Liver (tissue), 9 donors: ENCODE results near the gene NEK6. TPM values are rescaled to one million over a fixed set of nuclear protein-coding genes. Genes with fewer than 3 reads are reported as not detected.

ENCODE experiments used
- DNase-seq: peaks from one replicate; pipeline ENCODE4 v3.0.0-alpha.2; 2017; ENCODE audit warnings: low spot score
- H3K27ac ChIP-seq, 2 donors: one replicate each; pipeline ENCODE4 v1.7.0; 2013; ENCODE audit warnings: inconsistent platforms in 2 of 2, low read length in 2 of 2, control low read depth in 1 of 2, low read depth in 1 of 2, mild to moderate bottlenecking in 1 of 2
- H3K27me3 ChIP-seq, 4 donors: one replicate each; pipeline versions ENCODE4 v1.6.1 to v1.7.0; 2013; ENCODE audit warnings: low read length in 3 of 4, inconsistent platforms in 1 of 4, mild to moderate bottlenecking in 1 of 4, moderate library complexity in 1 of 4; ENCODE audit not compliant: control insufficient read depth in 4 of 4, insufficient read depth in 4 of 4
- H3K36me3 ChIP-seq, 4 donors: one replicate each; pipeline versions ENCODE4 v1.6.1 to v1.7.0; 2013; ENCODE audit warnings: low read length in 3 of 4, mild to moderate bottlenecking in 3 of 4, low read depth in 1 of 4, moderate library complexity in 1 of 4; ENCODE audit not compliant: control insufficient read depth in 4 of 4, insufficient read depth in 3 of 4
- H3K4me1 ChIP-seq, 4 donors: one replicate each; pipeline versions ENCODE4 v1.6.1 to v1.7.0; 2013; ENCODE audit warnings: low read length in 3 of 4, mild to moderate bottlenecking in 3 of 4, moderate library complexity in 1 of 4; ENCODE audit not compliant: control insufficient read depth in 4 of 4, insufficient read depth in 4 of 4
- H3K4me3 ChIP-seq, 3 donors: one replicate each; pipeline versions ENCODE4 v1.6.1 to v1.7.0; 2013; ENCODE audit warnings: low read length in 3 of 3, control low read depth in 1 of 3, low read depth in 1 of 3, mild to moderate bottlenecking in 1 of 3
- H3K9ac ChIP-seq, 2 donors: one replicate each; pipeline ENCODE4 v1.7.0; 2013; ENCODE audit warnings: low read length in 2 of 2, mild to moderate bottlenecking in 2 of 2, moderate library complexity in 2 of 2, control low read depth in 1 of 2, low read depth in 1 of 2
- H3K9me3 ChIP-seq, 4 donors: one replicate each; pipeline versions ENCODE4 v1.6.1 to v1.7.0; 2013; ENCODE audit warnings: low read length in 3 of 4; ENCODE audit not compliant: control insufficient read depth in 4 of 4
- EGR1 ChIP-seq, 2 donors: IDR thresholded peaks; 2 replicates each; pipeline ENCODE4 v1.6.1; 2016 to 2018; ENCODE audit warnings: antibody characterized with exemption in 2 of 2, low read depth in 2 of 2
- FOXA1 ChIP-seq: IDR thresholded peaks from 2 replicates; pipeline ENCODE4 v1.6.1; 2016; ENCODE audit warnings: antibody characterized with exemption
- FOXA2 ChIP-seq: IDR thresholded peaks from 2 replicates; pipeline ENCODE4 v1.6.1; 2016; ENCODE audit warnings: antibody characterized with exemption
- GABPA ChIP-seq, 2 donors: IDR thresholded peaks in 1 of 2; conservative IDR thresholded peaks in 1 of 2; 2 replicates each; pipeline ENCODE4 v1.6.1; 2016; ENCODE audit warnings: antibody characterized with exemption in 2 of 2, mild to moderate bottlenecking in 1 of 2, moderate library complexity in 1 of 2
- HNF4A ChIP-seq, 2 donors: conservative IDR thresholded peaks; 2 replicates each; pipeline ENCODE4 v1.6.1; 2016; ENCODE audit warnings: antibody characterized with exemption in 2 of 2, mild to moderate bottlenecking in 2 of 2
- HNF4G ChIP-seq: IDR thresholded peaks from 2 replicates; pipeline ENCODE4 v1.6.1; 2016; ENCODE audit warnings: antibody characterized with exemption
- JUND ChIP-seq, 2 donors: IDR thresholded peaks; 2 replicates each; pipeline ENCODE4 v1.6.1; 2016; ENCODE audit warnings: antibody characterized with exemption in 2 of 2
- NR2F2 ChIP-seq: IDR thresholded peaks from 2 replicates; pipeline ENCODE4 v1.6.1; 2016; ENCODE audit warnings: antibody characterized with exemption
- RAD21 ChIP-seq, 2 donors: IDR thresholded peaks; 2 replicates each; pipeline ENCODE4 v1.6.1; 2016; ENCODE audit warnings: antibody characterized with exemption in 2 of 2, mild to moderate bottlenecking in 2 of 2
- RXRA ChIP-seq, 2 donors: IDR thresholded peaks; 2 replicates each; pipeline ENCODE4 v1.6.1; 2017 to 2018; ENCODE audit warnings: antibody characterized with exemption in 2 of 2, mild to moderate bottlenecking in 1 of 2
- SP1 ChIP-seq: IDR thresholded peaks from 2 replicates; pipeline ENCODE4 v1.6.1; 2018; ENCODE audit warnings: antibody characterized with exemption, mild to moderate bottlenecking
- TAF1 ChIP-seq: conservative IDR thresholded peaks from 2 replicates; pipeline ENCODE4 v1.6.1; 2016; ENCODE audit warnings: antibody characterized with exemption, mild to moderate bottlenecking
- YY1 ChIP-seq: IDR thresholded peaks from 2 replicates; pipeline ENCODE4 v1.6.1; 2016; ENCODE audit warnings: antibody characterized with exemption, mild to moderate bottlenecking
- WGBS: extraction: QIAGEN DNeasy Blood & Tissue Kit; methylation state at CpG from one replicate; pipeline ENCODE4 v1.1.7; 2013; 5-methylcytosine and 5-hydroxymethylcytosine counted together
- polyA plus RNA-seq, 2 donors: library from polyadenylated mRNA; stranded (reverse) in 1 of 2; unstranded in 1 of 2; fragments of 200-250 nt in 1 of 2; fragments of >200 nt in 1 of 2; fragmentation: Nextera tagmentation in 1 of 2; extraction: Ambion mirVana in 1 of 2; gene quantifications; one replicate each; pipeline versions ENCODE4 v1.2.1 to v1.2.3, GENCODE V29; 2013 to 2015
- total RNA-seq, 2 donors: library from RNA; depleted of rRNA; stranded (reverse); fragments of >200 nt; gene quantifications; one replicate each; pipeline ENCODE4 v1.2.3, GENCODE V29; 2014
- TF ChIP-seq, protein P1 (sequence below): IDR thresholded peaks from 2 replicates; pipeline ENCODE4 v1.6.1; 2016; ENCODE audit warnings: antibody characterized with exemption
- TF ChIP-seq, protein P2 (sequence below): IDR thresholded peaks from 2 replicates; pipeline ENCODE4 v1.6.1; 2016; ENCODE audit warnings: antibody characterized with exemption, mild to moderate bottlenecking
- TF ChIP-seq, protein P3 (sequence below): fragments of 150-350 bp; IDR thresholded peaks from 2 replicates; pipeline ENCODE4 v1.5.1; 2017; ENCODE audit warnings: improper control_type of control experiment, low read depth, low read length; ENCODE audit not compliant: missing input control
- donor health status: healthy.
- donor health status: healthy.
- donor health status: healthy.
- donor health status: healthy.
- donor health status: healthy.

NEK6 gene
- total and polyA plus RNA-seq, 4 donors, result 32.5 to 49.7 (median 42.5) TPM

DNA sequence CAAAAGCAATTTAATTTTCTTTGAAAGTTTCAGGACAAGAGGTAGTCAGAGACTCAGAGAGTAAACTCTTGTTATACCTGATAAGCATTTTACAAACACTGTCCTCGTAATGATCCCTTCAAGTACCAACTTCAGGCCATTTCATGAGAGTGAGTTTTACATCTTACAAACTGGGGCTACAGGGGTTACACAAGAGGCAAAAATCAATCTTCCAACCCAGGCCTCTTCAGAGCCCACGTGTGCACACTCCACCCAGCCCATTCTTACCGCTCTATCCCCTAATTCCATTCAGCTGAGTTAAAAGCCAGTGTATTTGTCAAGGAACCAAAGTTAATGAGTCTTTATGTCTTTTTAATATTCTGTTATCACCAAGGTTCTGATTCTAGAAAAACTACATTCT is 110.9 kb downstream of the NEK6 start:
- Histone ChIP-seq H3K27ac (no peak overlapping the region), H3K9ac (no peak overlapping the region), H3K4me3 (no peak overlapping the region), H3K4me1 (peaks cover 12 to 26% (median 25%) of the 10 kb centered on the region in 4 donors), H3K27me3 (no peaks in the 10 kb centered on the region), H3K9me3 (no peaks in the 10 kb centered on the region), H3K36me3 (peaks cover 0 to 2% (median under 1%) of the 10 kb centered on the region in 4 donors)
- DNase-seq, result no peak
- 50% methylated on average over 3 of the region's 3 CpGs for WGBS
- no peak for TF ChIP-seq NR2F2
- no peak for TF ChIP-seq YY1
- TF ChIP-seq EGR1 (IDR thresholded peaks at IDR 0.05; ENCODE audit: low read depth in 2 of 2), result no peak
- TF ChIP-seq RAD21 (IDR thresholded peaks at IDR 0.05), result no peak
- TF ChIP-seq, protein P1, sequence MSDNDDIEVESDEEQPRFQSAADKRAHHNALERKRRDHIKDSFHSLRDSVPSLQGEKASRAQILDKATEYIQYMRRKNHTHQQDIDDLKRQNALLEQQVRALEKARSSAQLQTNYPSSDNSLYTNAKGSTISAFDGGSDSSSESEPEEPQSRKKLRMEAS, result no peak
- TF ChIP-seq FOXA1, result no peak
- TF ChIP-seq, protein P2, sequence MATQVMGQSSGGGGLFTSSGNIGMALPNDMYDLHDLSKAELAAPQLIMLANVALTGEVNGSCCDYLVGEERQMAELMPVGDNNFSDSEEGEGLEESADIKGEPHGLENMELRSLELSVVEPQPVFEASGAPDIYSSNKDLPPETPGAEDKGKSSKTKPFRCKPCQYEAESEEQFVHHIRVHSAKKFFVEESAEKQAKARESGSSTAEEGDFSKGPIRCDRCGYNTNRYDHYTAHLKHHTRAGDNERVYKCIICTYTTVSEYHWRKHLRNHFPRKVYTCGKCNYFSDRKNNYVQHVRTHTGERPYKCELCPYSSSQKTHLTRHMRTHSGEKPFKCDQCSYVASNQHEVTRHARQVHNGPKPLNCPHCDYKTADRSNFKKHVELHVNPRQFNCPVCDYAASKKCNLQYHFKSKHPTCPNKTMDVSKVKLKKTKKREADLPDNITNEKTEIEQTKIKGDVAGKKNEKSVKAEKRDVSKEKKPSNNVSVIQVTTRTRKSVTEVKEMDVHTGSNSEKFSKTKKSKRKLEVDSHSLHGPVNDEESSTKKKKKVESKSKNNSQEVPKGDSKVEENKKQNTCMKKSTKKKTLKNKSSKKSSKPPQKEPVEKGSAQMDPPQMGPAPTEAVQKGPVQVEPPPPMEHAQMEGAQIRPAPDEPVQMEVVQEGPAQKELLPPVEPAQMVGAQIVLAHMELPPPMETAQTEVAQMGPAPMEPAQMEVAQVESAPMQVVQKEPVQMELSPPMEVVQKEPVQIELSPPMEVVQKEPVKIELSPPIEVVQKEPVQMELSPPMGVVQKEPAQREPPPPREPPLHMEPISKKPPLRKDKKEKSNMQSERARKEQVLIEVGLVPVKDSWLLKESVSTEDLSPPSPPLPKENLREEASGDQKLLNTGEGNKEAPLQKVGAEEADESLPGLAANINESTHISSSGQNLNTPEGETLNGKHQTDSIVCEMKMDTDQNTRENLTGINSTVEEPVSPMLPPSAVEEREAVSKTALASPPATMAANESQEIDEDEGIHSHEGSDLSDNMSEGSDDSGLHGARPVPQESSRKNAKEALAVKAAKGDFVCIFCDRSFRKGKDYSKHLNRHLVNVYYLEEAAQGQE, result no peak
- TF ChIP-seq JUND (IDR thresholded peaks at IDR 0.05), result no peak
- no peak for TF ChIP-seq RXRA (IDR thresholded peaks at IDR 0.05)
- TF ChIP-seq FOXA2, result no peak
- TF ChIP-seq HNF4A (conservative IDR thresholded peaks at IDR 0.05), result no peak
- TF ChIP-seq GABPA (IDR thresholded peaks at IDR 0.05 in 1 of 2, conservative IDR thresholded peaks at IDR 0.05 in 1 of 2), result no peak
- no peak for TF ChIP-seq SP1

DNA sequence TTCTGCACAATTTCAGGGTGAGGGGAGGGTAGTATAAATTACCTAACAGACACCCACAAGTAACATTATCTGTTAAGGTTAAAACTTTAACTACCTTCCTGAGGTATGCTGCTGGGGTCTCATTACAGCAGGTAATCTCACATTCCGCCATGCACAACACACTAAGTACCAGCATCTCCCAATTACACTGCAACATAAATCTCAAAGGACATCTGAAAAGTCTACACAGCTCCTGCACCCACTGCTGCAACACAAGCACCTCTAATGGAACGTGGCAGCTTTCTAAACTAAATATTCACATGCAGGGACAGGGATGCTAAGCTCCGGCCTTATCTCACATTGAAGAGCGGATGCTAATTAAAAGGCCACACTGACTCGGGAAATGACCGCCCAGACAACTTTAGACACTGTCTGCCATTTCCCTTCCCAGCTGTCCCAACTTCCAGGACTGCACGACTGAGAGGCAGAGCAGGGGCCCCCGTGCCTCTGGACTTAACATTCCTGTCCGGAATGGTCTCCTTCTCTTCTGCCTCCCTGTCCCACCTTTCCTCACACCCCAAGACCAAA is 111.6 kb downstream of the NEK6 start:
- no peak for DNase-seq
- no peak overlapping the region for H3K9ac ChIP-seq
- 80% methylated on average over 9 of the region's 9 CpGs for WGBS
- H3K27ac ChIP-seq, result no peak overlapping the region
- peaks cover 7 to 22% (median 20%) of the 10 kb centered on the region in 4 donors for H3K4me1 ChIP-seq
- TF ChIP-seq TAF1, result no peak
- TF ChIP-seq HNF4G, result no peak
- TF ChIP-seq HNF4A (conservative IDR thresholded peaks at IDR 0.05), result no peak
- TF ChIP-seq EGR1 (IDR thresholded peaks at IDR 0.05; ENCODE audit: low read depth in 2 of 2), result no peak
- no peak for TF ChIP-seq JUND (IDR thresholded peaks at IDR 0.05)
- TF ChIP-seq RXRA (IDR thresholded peaks at IDR 0.05), result no peak
- no peak for TF ChIP-seq GABPA (IDR thresholded peaks at IDR 0.05 in 1 of 2, conservative IDR thresholded peaks at IDR 0.05 in 1 of 2)
- TF ChIP-seq, protein P3, sequence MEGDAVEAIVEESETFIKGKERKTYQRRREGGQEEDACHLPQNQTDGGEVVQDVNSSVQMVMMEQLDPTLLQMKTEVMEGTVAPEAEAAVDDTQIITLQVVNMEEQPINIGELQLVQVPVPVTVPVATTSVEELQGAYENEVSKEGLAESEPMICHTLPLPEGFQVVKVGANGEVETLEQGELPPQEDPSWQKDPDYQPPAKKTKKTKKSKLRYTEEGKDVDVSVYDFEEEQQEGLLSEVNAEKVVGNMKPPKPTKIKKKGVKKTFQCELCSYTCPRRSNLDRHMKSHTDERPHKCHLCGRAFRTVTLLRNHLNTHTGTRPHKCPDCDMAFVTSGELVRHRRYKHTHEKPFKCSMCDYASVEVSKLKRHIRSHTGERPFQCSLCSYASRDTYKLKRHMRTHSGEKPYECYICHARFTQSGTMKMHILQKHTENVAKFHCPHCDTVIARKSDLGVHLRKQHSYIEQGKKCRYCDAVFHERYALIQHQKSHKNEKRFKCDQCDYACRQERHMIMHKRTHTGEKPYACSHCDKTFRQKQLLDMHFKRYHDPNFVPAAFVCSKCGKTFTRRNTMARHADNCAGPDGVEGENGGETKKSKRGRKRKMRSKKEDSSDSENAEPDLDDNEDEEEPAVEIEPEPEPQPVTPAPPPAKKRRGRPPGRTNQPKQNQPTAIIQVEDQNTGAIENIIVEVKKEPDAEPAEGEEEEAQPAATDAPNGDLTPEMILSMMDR, result no peak
- TF ChIP-seq FOXA2, result no peak
- TF ChIP-seq, protein P1, result no peak
- TF ChIP-seq NR2F2, result no peak
- H3K36me3 ChIP-seq, result peaks cover 0 to 2% (median under 1%) of the 10 kb centered on the region in 4 donors
- no peak overlapping the region for H3K4me3 ChIP-seq
- no peaks in the 10 kb centered on the region for H3K9me3 ChIP-seq
- no peaks in the 10 kb centered on the region for H3K27me3 ChIP-seq
